Activated naive CD8-positive, alpha-beta T cell (primary cell): Measurements from ENCODE around the gene ZNF770.
A peak's percentile ranks its signal among the peaks of the same experiment; 100 is the strongest.
"Not testable (repeated sequence)": the region's sequence is repeated elsewhere in the genome, so short reads cannot be mapped to it uniquely, and the experiment has no call there.

Source experiments
- H3K27ac Mint-ChIP-seq: one replicate; pipeline ENCODE4 v1.8.0; 2021; ENCODE audit warnings: mixed read lengths
- H3K27me3 Mint-ChIP-seq: one replicate; pipeline ENCODE4 v1.8.0; 2021; ENCODE audit warnings: mixed read lengths
- H3K36me3 Mint-ChIP-seq: one replicate; pipeline ENCODE4 v1.8.0; 2021; ENCODE audit warnings: mixed read lengths
- H3K4me1 Mint-ChIP-seq: one replicate; pipeline ENCODE4 v1.8.0; 2021; ENCODE audit warnings: low read depth, mixed read lengths
- H3K4me3 Mint-ChIP-seq: one replicate; pipeline ENCODE4 v1.8.0; 2021; ENCODE audit warnings: mild to moderate bottlenecking, mixed read lengths
- H3K9me3 Mint-ChIP-seq: one replicate; pipeline ENCODE4 v1.8.0; 2021; ENCODE audit warnings: low read depth, mixed read lengths

The ZNF770 gene

GRCh38 chr15:34993877-34994276, 5.8 kb upstream of the ZNF770 start:
- H3K27ac Mint-ChIP-seq = peak overlapping the region; percentile 16
- H3K4me1 Mint-ChIP-seq = peaks cover 17% of the 10 kb centered on the region
- peaks cover 8% of the 10 kb centered on the region for H3K27me3 Mint-ChIP-seq
- peaks cover 2% of the 10 kb centered on the region for H3K36me3 Mint-ChIP-seq
- H3K4me3 Mint-ChIP-seq = no peak overlapping the region
- no peaks in the 10 kb centered on the region for H3K9me3 Mint-ChIP-seq

GRCh38 chr15:34993412-34993811, 5.3 kb upstream of the ZNF770 start:
- peak overlapping the region; percentile 16 for H3K27ac Mint-ChIP-seq
- H3K4me1 Mint-ChIP-seq = peaks cover 18% of the 10 kb centered on the region
- H3K4me3 Mint-ChIP-seq = no peak overlapping the region
- H3K27me3 Mint-ChIP-seq = peaks cover 5% of the 10 kb centered on the region
- H3K36me3 Mint-ChIP-seq = peaks cover 2% of the 10 kb centered on the region
- H3K9me3 Mint-ChIP-seq = no peaks in the 10 kb centered on the region

GRCh38 chr15:34987609-34988026, 469 bp downstream of the ZNF770 start:
- H3K4me3 Mint-ChIP-seq = peak overlapping the region; percentile 98
- H3K9me3 Mint-ChIP-seq = no peaks in the 10 kb centered on the region
- H3K36me3 Mint-ChIP-seq = peaks cover 5% of the 10 kb centered on the region
- H3K4me1 Mint-ChIP-seq = peaks cover 39% of the 10 kb centered on the region
- no peaks in the 10 kb centered on the region for H3K27me3 Mint-ChIP-seq
- H3K27ac Mint-ChIP-seq = peak overlapping the region; percentile 99

- H3K4me3 Mint-ChIP-seq = peak overlapping the region; percentile 98
- no peaks in the 10 kb centered on the region for H3K27me3 Mint-ChIP-seq
- H3K36me3 Mint-ChIP-seq = peaks cover 5% of the 10 kb centered on the region
- peaks cover 39% of the 10 kb centered on the region for H3K4me1 Mint-ChIP-seq
- peak overlapping the region; percentile 99 for H3K27ac Mint-ChIP-seq
- H3K9me3 Mint-ChIP-seq = no peaks in the 10 kb centered on the region
Observed at GRCh38 chr15:34986771-34987480, 1.2 kb downstream of the ZNF770 start.

- Mint-ChIP-seq H3K9me3 (no peaks in the 10 kb centered on the region), H3K4me1 (peaks cover 39% of the 10 kb centered on the region), H3K27ac (peak overlapping the region; percentile 99), H3K36me3 (peaks cover 5% of the 10 kb centered on the region), H3K27me3 (no peaks in the 10 kb centered on the region), H3K4me3 (peak overlapping the region; percentile 98)
Observed at GRCh38 chr15:34986326-34986725, 1.8 kb downstream of the ZNF770 start.

GRCh38 chr15:34984889-34985630, 3.0 kb downstream of the ZNF770 start:
- no peaks in the 10 kb centered on the region for H3K9me3 Mint-ChIP-seq
- H3K4me3 Mint-ChIP-seq = peak overlapping the region; percentile 75
- peaks cover 5% of the 10 kb centered on the region for H3K36me3 Mint-ChIP-seq
- peaks cover 42% of the 10 kb centered on the region for H3K4me1 Mint-ChIP-seq
- H3K27ac Mint-ChIP-seq = peak overlapping the region; percentile 73
- no peaks in the 10 kb centered on the region for H3K27me3 Mint-ChIP-seq

- Mint-ChIP-seq H3K27me3 (no peaks in the 10 kb centered on the region), H3K36me3 (peaks cover 2% of the 10 kb centered on the region), H3K4me1 (peaks cover 7% of the 10 kb centered on the region), H3K27ac (no peak overlapping the region), H3K4me3 (no peak overlapping the region), H3K9me3 (no peaks in the 10 kb centered on the region)
Observed at GRCh38 chr15:34976743-34977142, 11.3 kb downstream of the ZNF770 start.

- no peaks in the 10 kb centered on the region for H3K27me3 Mint-ChIP-seq
- peaks cover 5% of the 10 kb centered on the region for H3K4me1 Mint-ChIP-seq
- no peaks in the 10 kb centered on the region for H3K9me3 Mint-ChIP-seq
- H3K36me3 Mint-ChIP-seq = peaks cover 2% of the 10 kb centered on the region
- H3K27ac Mint-ChIP-seq = peak overlapping the region; percentile 70
- H3K4me3 Mint-ChIP-seq = no peak overlapping the region
Observed at GRCh38 chr15:34976073-34976472, 12.0 kb downstream of the ZNF770 start.

GRCh38 chr15:34973512-34973911, 14.6 kb downstream of the ZNF770 start:
- Mint-ChIP-seq H3K9me3 (no peaks in the 10 kb centered on the region), H3K4me1 (peaks cover 18% of the 10 kb centered on the region), H3K27ac (no peak overlapping the region), H3K4me3 (no peak overlapping the region), H3K36me3 (peaks cover 2% of the 10 kb centered on the region), H3K27me3 (no peaks in the 10 kb centered on the region)

GRCh38 chr15:34970098-34970643, 17.9 kb downstream of the ZNF770 start:
- not testable (repeated sequence) for H3K9me3 Mint-ChIP-seq, H3K36me3 Mint-ChIP-seq, H3K27me3 Mint-ChIP-seq
- Mint-ChIP-seq H3K4me3 (peak overlapping the region; percentile 100), H3K27ac (peak overlapping the region; percentile 97), H3K4me1 (peaks cover 40% of the 10 kb centered on the region)

- H3K4me1 Mint-ChIP-seq = peaks cover 45% of the 10 kb centered on the region
- H3K4me3 Mint-ChIP-seq = peak within 1 kb of the TSS; percentile 100
- no peaks in the 10 kb centered on the region for H3K9me3 Mint-ChIP-seq
- no peaks in the 10 kb centered on the region for H3K27me3 Mint-ChIP-seq
- peak within 1 kb of the TSS; percentile 97 for H3K27ac Mint-ChIP-seq
- H3K36me3 Mint-ChIP-seq = peaks cover 4% of the 10 kb centered on the region
Observed at GRCh38 chr15:34969340-34970097, 18.6 kb downstream of the ZNF770 start, which contains the start of gene AQR. Gene AQR, minus strand, starts transcription at chr15:34969742. Its CDS starts 129 bp downstream, at chr15:34969613.

- H3K36me3 Mint-ChIP-seq = peaks cover 11% of the 10 kb centered on the region
- H3K27ac Mint-ChIP-seq = no peak overlapping the region
- no peak overlapping the region for H3K4me3 Mint-ChIP-seq
- H3K27me3 Mint-ChIP-seq = no peaks in the 10 kb centered on the region
- H3K4me1 Mint-ChIP-seq = peaks cover 52% of the 10 kb centered on the region
- H3K9me3 Mint-ChIP-seq = no peaks in the 10 kb centered on the region
Observed at GRCh38 chr15:34964277-34964676, 23.8 kb downstream of the ZNF770 start.

- no peaks in the 10 kb centered on the region for H3K9me3 Mint-ChIP-seq
- peaks cover 9% of the 10 kb centered on the region for H3K36me3 Mint-ChIP-seq
- peak overlapping the region; percentile 6 for H3K27ac Mint-ChIP-seq
- H3K4me1 Mint-ChIP-seq = peaks cover 10% of the 10 kb centered on the region
- no peak overlapping the region for H3K4me3 Mint-ChIP-seq
- H3K27me3 Mint-ChIP-seq = no peaks in the 10 kb centered on the region
Observed at GRCh38 chr15:34953851-34954250, 34.2 kb downstream of the ZNF770 start.

GRCh38 chr15:34952481-34952880, 35.6 kb downstream of the ZNF770 start:
- peak overlapping the region; percentile 16 for H3K27ac Mint-ChIP-seq
- H3K27me3 Mint-ChIP-seq = no peaks in the 10 kb centered on the region
- H3K36me3 Mint-ChIP-seq = peaks cover 9% of the 10 kb centered on the region
- H3K4me1 Mint-ChIP-seq = peaks cover 8% of the 10 kb centered on the region
- no peaks in the 10 kb centered on the region for H3K9me3 Mint-ChIP-seq
- no peak overlapping the region for H3K4me3 Mint-ChIP-seq

GRCh38 chr15:34951993-34952392, 36.1 kb downstream of the ZNF770 start:
- H3K27me3 Mint-ChIP-seq = no peaks in the 10 kb centered on the region
- H3K4me1 Mint-ChIP-seq = peaks cover 8% of the 10 kb centered on the region
- H3K27ac Mint-ChIP-seq = no peak overlapping the region
- H3K36me3 Mint-ChIP-seq = peaks cover 9% of the 10 kb centered on the region
- H3K4me3 Mint-ChIP-seq = no peak overlapping the region
- H3K9me3 Mint-ChIP-seq = no peaks in the 10 kb centered on the region
